GM19193 (cell line): Measurements from ENCODE around the gene TEX50.

Experiments used
- POLR2A ChIP-seq: IDR thresholded peaks from 4 replicates; pipeline ENCODE4 v1.6.1; 2011; ENCODE audit not compliant: insufficient read depth, insufficient read length; ENCODE audit errors: extremely low read depth

The TEX50 gene

DNA sequence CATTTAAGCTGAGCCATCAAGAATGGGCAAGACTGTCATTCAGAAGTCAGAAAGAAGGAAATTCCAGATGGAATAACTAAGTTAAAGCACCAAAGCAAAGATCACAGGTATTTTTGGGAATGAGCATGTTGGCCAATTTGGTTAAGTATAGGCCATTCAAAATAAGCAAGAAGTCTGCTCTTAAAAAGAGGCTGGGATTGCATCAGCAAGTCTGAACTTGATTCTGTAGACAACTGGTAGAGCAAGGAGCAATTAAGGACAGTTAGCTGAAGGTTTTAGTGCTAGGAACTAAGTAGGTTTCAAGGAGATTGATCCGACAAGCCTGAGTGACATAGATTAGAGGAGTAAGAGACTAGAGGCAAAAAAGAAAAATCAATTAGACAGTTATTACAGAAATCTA lies 26.1 kb downstream of the TEX50 start:
- no peak for TF ChIP-seq POLR2A

DNA sequence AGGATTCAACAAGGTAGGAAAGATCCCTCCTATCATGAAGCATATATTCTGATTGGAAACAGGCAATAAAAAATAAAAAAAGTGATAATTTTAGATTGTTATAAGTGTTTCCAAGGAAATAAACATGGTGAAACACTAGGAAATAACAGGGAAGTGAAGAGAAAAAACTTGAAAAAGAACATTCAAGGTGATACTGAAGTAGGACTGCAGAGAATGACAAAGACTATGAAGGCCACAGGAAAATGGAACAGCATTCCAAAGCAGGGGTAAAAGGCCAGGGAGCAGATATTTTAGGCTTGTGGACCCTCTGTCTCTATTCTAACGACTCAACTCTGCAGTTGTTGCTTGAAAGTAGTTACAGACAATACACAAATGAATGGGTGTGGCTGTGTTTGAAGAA lies 26.6 kb downstream of the TEX50 start:
- no peak for TF ChIP-seq POLR2A

DNA sequence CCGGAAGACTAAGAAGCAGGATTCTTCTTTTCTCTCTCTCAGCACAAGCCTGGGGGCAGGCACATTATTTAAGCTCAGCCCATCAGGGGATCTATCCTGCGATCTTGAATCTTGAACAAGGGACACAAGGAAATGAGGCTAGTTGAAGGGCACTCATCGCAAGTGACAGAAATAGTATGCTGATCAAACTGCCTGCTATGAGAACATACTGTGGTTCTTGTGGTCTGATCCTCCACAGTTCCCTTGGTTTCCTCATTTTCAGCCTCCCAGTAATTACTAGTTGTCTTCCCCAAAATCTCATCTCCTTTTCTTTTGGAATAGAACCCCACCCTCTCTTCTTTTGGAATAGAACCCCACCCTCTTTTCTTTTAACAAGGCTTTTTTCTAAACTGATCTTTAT lies 28.0 kb downstream of the TEX50 start:
- TF ChIP-seq POLR2A = no peak

DNA sequence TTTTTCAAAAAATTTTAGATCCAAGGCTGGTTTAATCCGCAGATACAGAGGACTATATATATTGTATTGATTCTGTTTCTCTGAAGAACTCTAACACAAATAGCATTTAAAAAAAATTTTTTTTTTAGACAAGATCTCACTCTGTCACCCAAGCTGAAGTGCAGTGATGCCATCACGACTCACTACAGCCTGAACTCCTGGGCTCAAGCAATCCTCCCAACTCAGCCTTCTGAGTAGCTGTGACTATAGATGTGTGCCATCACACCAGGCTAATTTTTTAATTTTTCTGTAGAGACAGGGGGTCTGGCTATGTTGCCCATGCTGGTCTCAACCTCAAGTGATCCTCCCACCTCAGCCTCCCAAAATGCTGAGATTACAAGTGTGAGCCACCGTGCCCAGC lies 31.5 kb downstream of the TEX50 start:
- TF ChIP-seq POLR2A = no peak

DNA sequence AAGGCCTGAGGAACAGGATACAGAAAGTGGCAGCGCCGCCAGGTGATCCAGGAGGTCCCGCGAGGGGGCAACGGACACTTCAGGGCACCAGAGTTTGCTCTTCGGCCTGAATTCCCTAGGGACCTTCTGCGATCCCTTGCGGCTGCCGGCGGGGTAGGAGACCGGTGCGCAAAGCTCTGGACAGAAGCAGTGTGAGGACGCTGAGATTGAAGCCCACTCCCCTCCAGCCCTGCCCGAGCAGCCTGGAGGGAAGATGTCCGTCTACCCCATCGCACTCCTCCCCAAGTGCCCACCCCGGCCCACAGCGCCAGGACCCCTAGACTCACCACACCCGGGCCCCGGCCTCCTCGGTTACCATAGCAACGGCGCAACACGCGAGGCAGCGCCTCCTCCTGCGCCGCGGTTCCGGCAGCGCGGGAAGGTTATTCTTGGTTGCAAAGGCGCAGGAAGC lies 34.4 kb downstream of the TEX50 start, which contains the start of gene ANKRD45:
Gene ANKRD45 (minus strand): TSS at position 361 of the 451 bp plus-strand sequence. CDS start 10,433 bp downstream, outside the sequence.
- no peak for TF ChIP-seq POLR2A

DNA sequence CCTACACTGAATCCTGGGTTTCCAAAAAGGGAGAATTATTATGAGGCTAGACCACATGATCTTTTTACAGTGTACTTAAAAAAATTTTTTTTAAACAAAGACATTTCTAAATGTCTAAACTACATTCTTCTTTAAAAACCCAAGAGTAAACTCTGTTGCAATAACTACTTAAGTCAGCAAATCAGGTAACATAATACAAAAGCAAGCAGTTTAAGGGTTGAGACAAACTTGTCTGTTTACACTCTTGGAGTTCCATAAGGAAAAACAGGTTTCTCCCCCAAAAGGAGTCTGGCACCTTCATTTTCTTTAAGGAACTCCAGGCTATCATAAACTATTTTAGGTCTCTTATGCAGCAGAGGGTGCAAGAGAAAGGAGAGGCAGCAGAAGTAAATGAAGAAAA lies 47.0 kb downstream of the TEX50 start:
- no peak for TF ChIP-seq POLR2A
